ENCODE data around the gene CHRNA3.
A peak's percentile ranks its signal among the peaks of the same experiment; 100 is the strongest.

Gene CHRNA3

GRCh38 chr15:78574944-78575343, 45.9 kb downstream of the CHRNA3 start:
- TF ChIP-seq CTCF (IDR thresholded peaks at IDR 0.05; ENCODE audit: low read length, missing control alignments): no peak

GRCh38 chr15:78573416-78573815, 47.4 kb downstream of the CHRNA3 start:
- DNase-seq (ENCODE audit: low read depth): no peak
- H3K4me3 ChIP-seq (replicated peaks; ENCODE audit: low read depth, low read length): no peak overlapping the region
- TF ChIP-seq CTCF (IDR thresholded peaks at IDR 0.05; ENCODE audit: low read length, missing control alignments): no peak

More at GRCh38 chr15:78574944-78575343, 45.9 kb downstream of the CHRNA3 start:
- H3K4me3 ChIP-seq (replicated peaks; ENCODE audit: low read depth, low read length): no peak overlapping the region
- DNase-seq (ENCODE audit: low read depth): no peak

- no peak overlapping the region for H3K4me3 ChIP-seq (replicated peaks; ENCODE audit: low read depth, low read length)
- TF ChIP-seq CTCF (IDR thresholded peaks at IDR 0.05; ENCODE audit: low read length, missing control alignments): no peak
- DNase-seq (ENCODE audit: low read depth): no peak
Measured at GRCh38 chr15:78571382-78571781, 49.4 kb downstream of the CHRNA3 start.

- DNase-seq (ENCODE audit: low read depth): no peak
- no peak overlapping the region for H3K4me3 ChIP-seq (replicated peaks; ENCODE audit: low read depth, low read length)
- no peak for TF ChIP-seq CTCF (IDR thresholded peaks at IDR 0.05; ENCODE audit: low read length, missing control alignments)
Measured at GRCh38 chr15:78570710-78571109, 50.1 kb downstream of the CHRNA3 start.

GRCh38 chr15:78567531-78567930, 53.3 kb downstream of the CHRNA3 start:
- DNase-seq (ENCODE audit: low read depth): no peak
- no peak overlapping the region for H3K4me3 ChIP-seq (replicated peaks; ENCODE audit: low read depth, low read length)
- no peak for TF ChIP-seq CTCF (IDR thresholded peaks at IDR 0.05; ENCODE audit: low read length, missing control alignments)

GRCh38 chr15:78565951-78566774, 54.6 kb downstream of the CHRNA3 start:
- peak; percentile 15 for DNase-seq (ENCODE audit: low read depth)
- peak overlapping the region; percentile 71 for H3K4me3 ChIP-seq (replicated peaks; ENCODE audit: low read depth, low read length)
- TF ChIP-seq CTCF (IDR thresholded peaks at IDR 0.05; ENCODE audit: low read length, missing control alignments): peak; percentile 19
